VCaP (cell line): ENCODE results near the gene NHSL1.

Source experiments
- H3K27ac ChIP-seq: fragments of 450-650 bp; 2 replicates; pipeline ENCODE4 v1.5.1; 2017
- TF ChIP-seq, protein P1 (sequence below): fragments of 450-650 bp; conservative IDR thresholded peaks from 2 replicates; pipeline ENCODE4 v1.5.1; 2017; ENCODE audit warnings: mild to moderate bottlenecking, moderate library complexity

NHSL1 gene

DNA sequence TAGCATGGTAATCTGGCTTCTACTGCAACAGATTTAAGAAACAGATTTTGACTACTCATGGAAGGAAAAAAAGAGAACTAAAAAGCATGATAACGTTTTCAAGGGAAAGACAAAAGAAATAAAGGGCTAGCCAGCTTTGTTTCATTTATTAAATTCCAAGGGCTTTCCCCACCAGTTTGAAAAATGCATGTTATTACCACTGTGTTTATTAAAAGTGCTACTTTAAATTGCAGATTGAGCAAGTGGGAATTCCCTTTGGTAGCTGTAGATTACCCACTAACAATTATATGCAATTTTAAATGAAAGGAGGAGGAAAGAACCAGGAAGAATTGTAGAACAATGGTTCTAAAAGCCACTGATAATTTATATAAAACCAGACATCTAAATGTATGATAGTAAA is 40.6 kb upstream of the NHSL1 start:
- H3K27ac ChIP-seq: no peak overlapping the region

DNA sequence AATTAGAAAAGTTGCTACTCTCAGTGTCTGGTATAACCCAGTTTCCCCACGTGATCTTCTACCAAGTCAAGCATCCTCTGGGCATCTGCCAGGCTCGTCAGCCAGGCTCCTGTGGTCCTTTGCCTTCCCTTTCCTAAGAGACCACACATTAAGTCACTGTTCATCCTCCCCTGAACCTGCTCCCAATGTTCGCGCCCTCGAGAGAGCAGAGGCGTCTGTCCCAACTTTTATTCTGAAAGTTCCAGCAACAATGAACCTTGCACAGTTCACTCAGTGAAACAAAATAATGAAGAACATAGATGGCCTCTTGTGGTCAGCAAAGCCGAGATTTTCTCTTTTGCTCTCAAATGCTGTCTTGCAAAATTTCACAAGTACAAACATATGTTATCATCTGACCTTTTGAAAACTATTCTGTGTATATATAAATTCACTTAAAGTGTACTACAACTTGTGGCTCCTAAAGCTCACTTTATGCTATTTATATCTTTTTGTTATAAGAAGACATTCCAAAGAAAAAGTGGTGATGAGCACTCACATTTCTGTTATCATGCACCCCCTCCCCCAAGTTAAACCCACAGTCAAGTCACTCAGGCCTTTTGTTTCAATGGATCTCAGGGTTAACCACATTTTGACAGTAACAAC is 39.2 kb upstream of the NHSL1 start:
- TF ChIP-seq, protein P1, sequence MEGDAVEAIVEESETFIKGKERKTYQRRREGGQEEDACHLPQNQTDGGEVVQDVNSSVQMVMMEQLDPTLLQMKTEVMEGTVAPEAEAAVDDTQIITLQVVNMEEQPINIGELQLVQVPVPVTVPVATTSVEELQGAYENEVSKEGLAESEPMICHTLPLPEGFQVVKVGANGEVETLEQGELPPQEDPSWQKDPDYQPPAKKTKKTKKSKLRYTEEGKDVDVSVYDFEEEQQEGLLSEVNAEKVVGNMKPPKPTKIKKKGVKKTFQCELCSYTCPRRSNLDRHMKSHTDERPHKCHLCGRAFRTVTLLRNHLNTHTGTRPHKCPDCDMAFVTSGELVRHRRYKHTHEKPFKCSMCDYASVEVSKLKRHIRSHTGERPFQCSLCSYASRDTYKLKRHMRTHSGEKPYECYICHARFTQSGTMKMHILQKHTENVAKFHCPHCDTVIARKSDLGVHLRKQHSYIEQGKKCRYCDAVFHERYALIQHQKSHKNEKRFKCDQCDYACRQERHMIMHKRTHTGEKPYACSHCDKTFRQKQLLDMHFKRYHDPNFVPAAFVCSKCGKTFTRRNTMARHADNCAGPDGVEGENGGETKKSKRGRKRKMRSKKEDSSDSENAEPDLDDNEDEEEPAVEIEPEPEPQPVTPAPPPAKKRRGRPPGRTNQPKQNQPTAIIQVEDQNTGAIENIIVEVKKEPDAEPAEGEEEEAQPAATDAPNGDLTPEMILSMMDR: no peak
- no peak overlapping the region for H3K27ac ChIP-seq

More for the DNA sequence above, 40.6 kb upstream of the NHSL1 start:
- TF ChIP-seq, protein P1: no peak

DNA sequence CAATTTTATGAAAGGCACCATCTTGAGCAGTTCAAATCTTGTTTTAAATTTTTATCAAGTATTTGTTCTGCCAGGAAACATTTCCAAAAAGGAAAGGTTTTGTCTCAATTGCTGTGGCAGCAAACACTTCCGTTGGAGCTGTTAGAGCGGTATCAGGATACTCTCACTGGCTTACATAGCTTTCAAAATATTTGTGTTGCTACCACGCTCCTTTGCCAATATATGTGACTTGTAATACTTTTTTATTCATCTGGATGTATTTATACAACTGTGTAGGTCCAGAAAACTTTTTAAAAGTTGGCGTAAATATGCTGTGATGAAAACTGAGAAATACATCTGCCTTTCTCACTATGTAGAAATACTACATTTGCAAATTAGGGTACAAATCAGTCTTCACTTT is 37.8 kb upstream of the NHSL1 start:
- TF ChIP-seq, protein P1: no peak
- H3K27ac ChIP-seq: no peak overlapping the region

DNA sequence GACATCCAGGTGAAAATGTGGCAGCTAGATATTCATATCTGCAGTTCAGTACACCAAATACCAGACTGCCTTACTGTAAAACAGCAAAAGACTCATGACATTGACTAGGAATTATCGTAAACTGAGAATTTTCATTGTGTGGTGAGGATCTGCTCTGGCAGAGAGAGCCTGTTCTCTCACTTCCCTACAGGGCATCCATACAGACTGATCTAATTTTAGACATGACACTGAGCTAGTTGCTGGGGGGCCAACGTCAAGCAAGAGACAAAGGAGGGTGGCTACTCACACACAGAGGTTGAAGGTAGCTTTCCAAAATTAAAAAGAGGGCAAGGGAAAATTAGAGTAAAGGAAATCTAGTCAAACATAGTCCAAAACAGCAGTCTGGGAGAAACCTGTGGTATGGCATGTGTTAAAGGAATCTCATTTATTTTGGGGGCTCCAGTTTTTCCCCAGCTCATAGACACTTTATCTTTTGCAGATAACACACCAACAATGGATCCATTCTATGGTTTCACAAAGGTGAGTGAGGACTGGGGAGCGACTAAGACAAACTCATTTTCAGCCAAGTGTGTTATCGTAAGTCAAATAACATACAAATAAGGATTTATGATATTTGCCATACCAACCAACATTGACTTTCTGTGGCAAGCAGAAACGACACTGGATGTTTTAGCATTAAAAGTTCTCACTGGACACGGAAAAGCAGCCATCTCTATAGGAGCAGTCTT is 36.6 kb upstream of the NHSL1 start:
- TF ChIP-seq, protein P1: no peak

DNA sequence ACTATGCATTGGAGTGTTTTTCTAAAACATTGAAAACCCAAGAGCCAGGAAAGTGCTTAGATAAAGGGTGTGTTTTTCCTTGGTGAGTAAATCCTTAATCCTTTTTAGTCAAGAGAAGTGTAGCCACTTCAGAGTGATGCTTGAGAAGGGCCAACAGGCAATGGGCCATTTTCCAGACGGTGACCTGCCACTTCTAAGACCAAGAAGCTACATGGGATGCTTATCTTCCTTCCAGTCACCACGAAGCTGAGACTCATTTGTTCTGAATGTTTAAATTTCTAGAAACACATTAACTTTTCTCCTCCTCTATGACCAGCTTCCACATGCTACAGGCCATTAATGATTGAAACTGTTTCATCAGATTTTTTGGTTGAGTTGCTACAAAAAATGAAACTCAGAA is 34.4 kb upstream of the NHSL1 start:
- TF ChIP-seq, protein P1: no peak

More for the DNA sequence above, 36.6 kb upstream of the NHSL1 start:
- H3K27ac ChIP-seq: no peak overlapping the region

DNA sequence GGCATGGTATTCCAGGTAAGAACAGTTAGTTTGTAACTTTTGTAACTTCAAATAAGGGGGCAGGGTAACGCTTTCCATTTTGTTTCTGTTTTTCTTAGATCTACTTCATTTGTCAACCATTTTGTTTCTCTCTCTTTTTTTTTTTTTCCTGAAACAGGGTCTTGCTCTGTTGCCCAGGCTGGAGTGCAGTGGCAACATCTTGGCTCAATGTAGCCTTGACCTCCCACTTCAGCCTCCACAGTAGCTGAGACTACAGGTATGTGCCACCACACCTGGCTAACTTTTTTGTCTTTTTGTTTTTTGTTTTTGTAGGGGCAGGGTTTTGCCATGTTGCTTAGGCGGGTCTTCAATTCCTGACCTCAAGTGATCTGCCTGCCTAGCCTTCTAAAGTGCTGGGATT is 32.1 kb upstream of the NHSL1 start:
- no peak overlapping the region for H3K27ac ChIP-seq
- TF ChIP-seq, protein P1: no peak

More for the DNA sequence above, 34.4 kb upstream of the NHSL1 start:
- H3K27ac ChIP-seq: no peak overlapping the region

DNA sequence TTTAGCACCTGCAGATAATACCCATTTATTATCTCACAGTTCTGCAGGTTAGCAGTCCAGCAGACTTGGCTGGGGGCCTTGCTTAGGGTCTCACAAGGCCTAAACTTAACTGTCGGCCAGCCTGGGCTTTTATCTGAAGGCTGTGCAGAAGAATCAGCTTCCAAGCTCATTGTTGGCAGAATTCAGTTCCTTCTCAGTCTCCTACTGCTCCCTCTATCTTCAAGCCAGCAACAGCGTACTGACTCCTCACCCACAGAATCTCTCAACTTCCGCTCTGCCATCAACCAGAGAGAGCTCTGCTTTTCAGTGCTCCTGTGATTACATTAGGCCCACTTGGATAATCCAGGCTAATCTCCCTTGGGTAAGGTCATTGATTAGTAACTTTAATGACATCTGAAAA is 30.2 kb upstream of the NHSL1 start:
- TF ChIP-seq, protein P1: no peak
- H3K27ac ChIP-seq: no peak overlapping the region
